Small intestine (tissue), 7 donors: ENCODE data around the gene PARP4. TPM values are rescaled to one million over a fixed set of nuclear protein-coding genes. Genes with fewer than 3 reads are reported as not detected.
"Not testable (repeated sequence)": the region's sequence is repeated elsewhere in the genome, so short reads cannot be mapped to it uniquely, and the experiment has no call there.

Experiments used
- DNase-seq, 2 donors: peaks; one replicate each; pipeline versions ENCODE4 v3.0.0 to v3.0.0-alpha.2; 2013
- FAIRE-seq: peaks from 2 replicates; lab custom pipeline; 2012; peaks lifted over from hg19 to GRCh38; lab: Jason Lieb, UNC
- H3K27ac ChIP-seq, 3 donors: one replicate each; pipeline ENCODE4 v1.5.1; 2013; ENCODE audit warnings: low read length in 2 of 3, mild to moderate bottlenecking in 2 of 3, control low read depth in 1 of 3, inconsistent platforms in 1 of 3, low read depth in 1 of 3, moderate library complexity in 1 of 3
- H3K27me3 ChIP-seq, 3 donors: one replicate each; pipeline ENCODE4 v1.6.1; 2013; ENCODE audit warnings: low read length in 3 of 3, inconsistent platforms in 1 of 3; ENCODE audit not compliant: control insufficient read depth in 3 of 3, insufficient read depth in 3 of 3
- H3K36me3 ChIP-seq, 3 donors: one replicate each; pipeline ENCODE4 v1.6.1; 2013; ENCODE audit warnings: low read length in 3 of 3, inconsistent platforms in 1 of 3, low read depth in 1 of 3, mild to moderate bottlenecking in 1 of 3, moderate library complexity in 1 of 3; ENCODE audit not compliant: control insufficient read depth in 3 of 3, insufficient read depth in 2 of 3
- H3K4me1 ChIP-seq, 3 donors: one replicate each; pipeline ENCODE4 v1.6.1; 2013; ENCODE audit warnings: low read length in 2 of 3, inconsistent platforms in 1 of 3, low read depth in 1 of 3, mild to moderate bottlenecking in 1 of 3, moderate library complexity in 1 of 3; ENCODE audit not compliant: control insufficient read depth in 3 of 3, insufficient read depth in 2 of 3
- H3K4me3 ChIP-seq, 3 donors: one replicate each; pipeline ENCODE4 v1.5.1; 2013; ENCODE audit warnings: low read length in 3 of 3, control low read depth in 1 of 3, inconsistent platforms in 1 of 3, low read depth in 1 of 3, mild to moderate bottlenecking in 1 of 3, moderate library complexity in 1 of 3
- H3K9me3 ChIP-seq, 2 donors: one replicate each; pipeline ENCODE4 v1.6.1; 2013; ENCODE audit warnings: low read depth in 1 of 2, low read length in 1 of 2; ENCODE audit not compliant: control insufficient read depth in 2 of 2, insufficient read depth in 1 of 2
- WGBS, 3 donors: extraction: QIAGEN DNeasy Blood & Tissue Kit; methylation state at CpG; one replicate each; pipeline ENCODE4 v1.1.7; 2013; 5-methylcytosine and 5-hydroxymethylcytosine counted together
- polyA plus RNA-seq, 4 donors: library from polyadenylated mRNA; stranded (reverse) in 3 of 4; unstranded in 1 of 4; fragments of 200-250 nt in 3 of 4; fragments of 120-200 nt in 1 of 4; gene quantifications; one replicate each; pipeline versions ENCODE4 v1.2.1 to v1.2.3, GENCODE V29; 2013
- donor health status: healthy with polysubstance abuse.
- donor health status: control.
- donor health status: control.
- donor health status: Bipolar disorder and iron deficiency.
- donor health status: healthy.

PARP4 gene
- polyA plus RNA-seq, 4 donors: 30.0 to 74.0 (median 53.3) TPM

DNA sequence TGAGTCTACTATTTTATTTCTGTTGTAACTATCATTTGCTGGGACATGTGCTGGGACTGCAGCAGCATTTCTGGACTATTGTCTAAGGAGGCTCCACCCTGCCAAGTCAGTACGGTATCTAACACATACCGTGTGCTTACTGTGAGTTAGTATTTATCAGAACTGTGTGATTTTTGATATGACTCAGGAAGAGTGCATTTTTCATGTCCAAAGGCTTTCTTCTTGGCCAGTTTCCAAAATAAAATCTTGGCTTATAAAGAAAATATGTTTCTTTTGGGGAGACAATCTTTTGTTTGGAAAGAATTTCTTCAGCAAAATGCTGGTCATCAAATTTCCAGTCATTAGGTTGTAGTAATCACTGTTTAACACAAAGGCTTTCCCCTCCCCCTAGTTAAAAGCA is 11.6 kb downstream of the PARP4 start:
- Histone ChIP-seq H3K4me3 (no peak overlapping the region), H3K27me3 (no peaks in the 10 kb centered on the region), H3K4me1 (peaks cover 0 to 3% (median 0%) of the 10 kb centered on the region in 3 donors), H3K36me3 (peaks cover 12 to 30% (median 13%) of the 10 kb centered on the region in 3 donors), H3K27ac (peak overlapping the region in 1 of 3 donors; percentile 30), H3K9me3 (peaks cover 0 to 4% of the 10 kb centered on the region in 2 donors)
- DNase-seq: peak in 1 of 2 donors; percentile 53
- FAIRE-seq: no peak
- WGBS, 3 donors: 11 to 29% (median 20%) methylated on average over 2 of the region's 2 CpGs

DNA sequence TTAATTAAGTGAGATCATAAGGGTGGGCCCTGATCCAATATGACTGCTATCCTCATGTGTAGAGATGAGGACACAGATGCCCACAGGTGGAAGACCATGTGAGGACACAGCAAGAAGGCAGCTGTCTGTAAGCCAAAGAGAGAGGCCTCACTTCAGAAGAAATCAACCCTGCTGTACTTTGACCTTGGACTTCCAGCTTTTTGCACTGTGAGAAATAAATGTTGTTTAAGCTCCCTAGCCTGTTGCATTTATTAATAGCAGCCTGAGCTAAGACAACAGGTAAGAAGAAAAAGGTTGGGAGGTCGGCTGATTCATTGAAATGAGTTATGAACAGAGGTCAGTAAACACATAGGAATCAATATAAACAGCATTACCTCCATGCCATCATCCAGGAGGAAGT is 14.8 kb downstream of the PARP4 start:
- DNase-seq (peak; percentile 17 to 81), FAIRE-seq (no peak)
- Histone ChIP-seq H3K4me1 (peaks cover 0 to 3% (median 0%) of the 10 kb centered on the region in 3 donors), H3K36me3 (peaks cover 17 to 37% (median 30%) of the 10 kb centered on the region in 3 donors), H3K4me3 (no peak overlapping the region), H3K9me3 (no peaks in the 10 kb centered on the region), H3K27me3 (no peaks in the 10 kb centered on the region), H3K27ac (no peak overlapping the region)
- 59 to 83% (median 67%) methylated on average over 1 of the region's 1 CpG for WGBS, 3 donors

GRCh38 chr13:24496295-24496694 is 16.3 kb downstream of the PARP4 start:
- H3K9me3 ChIP-seq, H3K27ac ChIP-seq, H3K27me3 ChIP-seq, H3K4me1 ChIP-seq, H3K4me3 ChIP-seq, DNase-seq, FAIRE-seq: not testable (repeated sequence)
- H3K36me3 ChIP-seq: peaks cover 21 to 43% (median 42%) of the 10 kb centered on the region in 3 donors
- 78 to 97% (median 96%) methylated on average over 2 of the region's 2 CpGs for WGBS, 3 donors

GRCh38 chr13:24495151-24495729 is 17.3 kb downstream of the PARP4 start:
- FAIRE-seq: no peak
- WGBS, 3 donors: 95 to 100% (median 99%) methylated on average over 3 of the region's 3 CpGs
- Histone ChIP-seq H3K36me3 (peaks cover 23 to 45% (median 42%) of the 10 kb centered on the region in 3 donors), H3K27me3 (no peaks in the 10 kb centered on the region), H3K4me1 (no peaks in the 10 kb centered on the region), H3K27ac (no peak overlapping the region), H3K4me3 (no peak overlapping the region), H3K9me3 (no peaks in the 10 kb centered on the region)
- no peak for DNase-seq

GRCh38 chr13:24493356-24493755 is 19.2 kb downstream of the PARP4 start:
- WGBS, 3 donors: 93 to 96% (median 96%) methylated on average over 6 of the region's 6 CpGs
- Histone ChIP-seq H3K9me3 (no peaks in the 10 kb centered on the region), H3K4me3 (no peak overlapping the region), H3K27ac (no peak overlapping the region), H3K27me3 (no peaks in the 10 kb centered on the region), H3K36me3 (peaks cover 32 to 53% (median 46%) of the 10 kb centered on the region in 3 donors), H3K4me1 (no peaks in the 10 kb centered on the region)
- no peak for DNase-seq
- no peak for FAIRE-seq

DNA sequence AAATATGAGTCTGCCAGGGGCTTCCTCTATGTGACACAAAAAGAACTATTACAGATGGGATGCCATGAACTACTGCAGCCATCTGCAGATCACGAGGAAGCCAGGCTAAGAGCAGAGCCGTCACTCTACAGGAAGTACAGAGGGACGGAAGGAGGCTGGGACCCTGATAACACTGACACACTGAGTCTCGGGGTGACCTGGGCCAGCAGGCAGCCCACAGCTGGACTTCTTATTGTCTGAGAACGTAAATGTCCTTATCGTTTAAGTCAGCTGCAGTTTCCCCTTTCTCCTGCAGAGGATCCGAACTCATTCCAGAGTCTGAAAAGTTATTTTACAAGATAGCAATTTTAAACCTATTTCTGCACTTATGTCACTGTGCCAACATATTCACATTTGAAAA is 20.7 kb downstream of the PARP4 start:
- Histone ChIP-seq H3K27ac (no peak overlapping the region), H3K36me3 (peaks cover 23 to 43% (median 38%) of the 10 kb centered on the region in 3 donors), H3K9me3 (no peaks in the 10 kb centered on the region), H3K4me1 (no peaks in the 10 kb centered on the region), H3K4me3 (no peak overlapping the region), H3K27me3 (no peaks in the 10 kb centered on the region)
- DNase-seq: no peak
- WGBS, 3 donors: 78 to 92% (median 90%) methylated on average over 7 of the region's 7 CpGs
- FAIRE-seq: no peak

- Histone ChIP-seq H3K27ac (no peak overlapping the region), H3K9me3 (no peaks in the 10 kb centered on the region), H3K36me3 (peaks cover 19 to 38% (median 35%) of the 10 kb centered on the region in 3 donors), H3K27me3 (no peaks in the 10 kb centered on the region), H3K4me1 (no peaks in the 10 kb centered on the region), H3K4me3 (no peak overlapping the region)
- DNase-seq (no peak), FAIRE-seq (no peak)
- 87 to 99% (median 97%) methylated on average over 6 of the region's 6 CpGs for WGBS, 3 donors
Measured at GRCh38 chr13:24489721-24490120, 22.9 kb downstream of the PARP4 start.

DNA sequence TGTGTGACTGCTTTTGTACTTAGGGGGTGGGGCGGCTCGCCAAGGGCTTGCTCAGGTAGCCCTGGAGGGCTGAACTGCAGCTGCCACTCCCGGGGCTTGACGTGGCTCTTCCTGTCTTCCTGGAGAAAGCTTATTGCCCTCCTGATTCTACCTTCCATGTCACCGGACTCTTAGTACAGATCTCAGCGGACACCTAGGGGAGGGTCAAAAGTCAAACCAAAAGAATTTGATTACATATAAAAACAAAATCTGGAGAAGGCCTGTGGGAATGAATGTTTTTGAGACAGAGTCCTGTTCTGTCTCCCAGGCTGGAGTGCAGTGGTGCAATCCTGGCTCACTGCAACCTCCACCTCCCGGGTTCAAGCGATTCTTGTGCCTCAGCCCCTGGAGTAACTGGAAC is 24.5 kb downstream of the PARP4 start:
- not testable (repeated sequence) for FAIRE-seq
- peaks cover 19 to 34% (median 32%) of the 10 kb centered on the region in 3 donors for H3K36me3 ChIP-seq

More for the DNA sequence above, 24.5 kb downstream of the PARP4 start:
- H3K4me1 ChIP-seq, H3K27me3 ChIP-seq, H3K4me3 ChIP-seq, DNase-seq, H3K27ac ChIP-seq, H3K9me3 ChIP-seq: not testable (repeated sequence)
- WGBS, 3 donors: 87 to 95% (median 91%) methylated on average over 8 of the region's 8 CpGs
